Ramos (cell line): ENCODE data around the gene KLHL26.

Experiments used
- in situ Hi-C: fragments of 300-500 bp; cut with MboI; formaldehyde crosslinking; loops from one replicate; pipeline ENCODE4 v1.14.3; 2022; ENCODE audit warnings: low sequenced_read_pairs; ENCODE audit not compliant: unreplicated experiment

The KLHL26 gene

GRCh38 chr19:18660051-18660910 is 23.5 kb downstream of the KLHL26 start:
- in situ Hi-C loops = no loop called here

- in situ Hi-C loops = no loop called here
Observed at GRCh38 chr19:18660939-18661670, 24.3 kb downstream of the KLHL26 start.

- in situ Hi-C loops = no loop called here
Observed at GRCh38 chr19:18662972-18663732, 26.3 kb downstream of the KLHL26 start.

GRCh38 chr19:18663940-18664530 is 27.2 kb downstream of the KLHL26 start:
- in situ Hi-C loops = no loop called here

- in situ Hi-C loops = no loop called here
Observed at GRCh38 chr19:18665771-18666202, 29.0 kb downstream of the KLHL26 start.

- in situ Hi-C loops = no loop called here
Observed at GRCh38 chr19:18666317-18666716, 29.5 kb downstream of the KLHL26 start.

- in situ Hi-C loops = no loop called here
Observed at GRCh38 chr19:18666784-18667183, 30.0 kb downstream of the KLHL26 start.

GRCh38 chr19:18667531-18668251 is 30.9 kb downstream of the KLHL26 start:
- in situ Hi-C loops = no loop called here

GRCh38 chr19:18668252-18668631 is 31.4 kb downstream of the KLHL26 start:
- in situ Hi-C loops = no loop called here

GRCh38 chr19:18668744-18669523 is 32.1 kb downstream of the KLHL26 start:
- in situ Hi-C loops = no loop called here

- in situ Hi-C loops = no loop called here
Observed at GRCh38 chr19:18669524-18669817, 32.6 kb downstream of the KLHL26 start.

- in situ Hi-C loops = no loop called here
Observed at GRCh38 chr19:18669883-18670282, 33.1 kb downstream of the KLHL26 start.

GRCh38 chr19:18670312-18670711 is 33.5 kb downstream of the KLHL26 start:
- in situ Hi-C loops = no loop called here

- in situ Hi-C loops = no loop called here
Observed at GRCh38 chr19:18671303-18672043, 34.6 kb downstream of the KLHL26 start.

GRCh38 chr19:18672044-18672451 is 35.2 kb downstream of the KLHL26 start:
- in situ Hi-C loops = no loop called here

GRCh38 chr19:18672606-18673337 is 35.9 kb downstream of the KLHL26 start:
- in situ Hi-C loops = no loop called here

GRCh38 chr19:18674616-18675015 is 37.8 kb downstream of the KLHL26 start:
- in situ Hi-C loops = no loop called here

GRCh38 chr19:18675779-18676178 is 39.0 kb downstream of the KLHL26 start:
- in situ Hi-C loops = no loop called here
